ENCODE measurements around the gene OLIG2.

The OLIG2 gene

GRCh38 chr21:33033961-33034413 is 8.3 kb downstream of the OLIG2 start:
- DNase-seq, result no peak

GRCh38 chr21:33035147-33035546 is 9.4 kb downstream of the OLIG2 start:
- DNase-seq, result no peak

GRCh38 chr21:33036430-33037162 is 10.9 kb downstream of the OLIG2 start:
- DNase-seq, result peak; percentile 74

GRCh38 chr21:33037501-33037900 is 11.8 kb downstream of the OLIG2 start:
- DNase-seq, result no peak

GRCh38 chr21:33039536-33039935 is 13.8 kb downstream of the OLIG2 start:
- DNase-seq, result no peak

GRCh38 chr21:33040215-33040614 is 14.5 kb downstream of the OLIG2 start:
- no peak for DNase-seq

- peak; percentile 44 for DNase-seq
Measured at GRCh38 chr21:33041981-33042380, 16.2 kb downstream of the OLIG2 start.

GRCh38 chr21:33042812-33043211 is 17.1 kb downstream of the OLIG2 start:
- no peak for DNase-seq

- no peak for DNase-seq
Measured at GRCh38 chr21:33046455-33046854, 20.7 kb downstream of the OLIG2 start.

- no peak for DNase-seq
Measured at GRCh38 chr21:33047231-33047630, 21.5 kb downstream of the OLIG2 start.

- no peak for DNase-seq
Measured at GRCh38 chr21:33051925-33052324, 26.2 kb downstream of the OLIG2 start.

GRCh38 chr21:33053951-33054350 is 28.2 kb downstream of the OLIG2 start:
- no peak for DNase-seq

- peak; percentile 62 for DNase-seq
Measured at GRCh38 chr21:33055991-33056390, 30.3 kb downstream of the OLIG2 start.

- DNase-seq, result no peak
Measured at GRCh38 chr21:33057385-33057940, 31.7 kb downstream of the OLIG2 start.

GRCh38 chr21:33058527-33058926 is 32.8 kb downstream of the OLIG2 start:
- DNase-seq, result no peak

GRCh38 chr21:33058957-33059356 is 33.2 kb downstream of the OLIG2 start:
- DNase-seq, result peak; percentile 46

- peak; percentile 90 for DNase-seq
Measured at GRCh38 chr21:33059380-33059841, 33.7 kb downstream of the OLIG2 start.

- no peak for DNase-seq
Measured at GRCh38 chr21:33061233-33061632, 35.5 kb downstream of the OLIG2 start.

- no peak for DNase-seq
Measured at GRCh38 chr21:33063375-33063883, 37.7 kb downstream of the OLIG2 start.

GRCh38 chr21:33063907-33064622 is 38.3 kb downstream of the OLIG2 start:
- no peak for DNase-seq

- no peak for DNase-seq
Measured at GRCh38 chr21:33064623-33065390, 39.1 kb downstream of the OLIG2 start.

- no peak for DNase-seq
Measured at GRCh38 chr21:33067043-33067442, 41.3 kb downstream of the OLIG2 start.

- DNase-seq, result no peak
Measured at GRCh38 chr21:33067457-33067856, 41.7 kb downstream of the OLIG2 start.
